Neural progenitor cell (in vitro differentiated cells): ENCODE measurements around the gene KREMEN2. TPM values are rescaled to one million over a fixed set of nuclear protein-coding genes. Genes with fewer than 3 reads are reported as not detected.

Experiments used
- DNase-seq: peaks from one replicate; pipeline ENCODE4 v3.0.0-alpha.2; 2016; ENCODE audit warnings: low spot score
- H2AFZ ChIP-seq: fragments of 200-600 bp; sonication (generic); replicated peaks from 2 replicates; pipeline ENCODE4 v1.6.1; 2016; ENCODE audit warnings: antibody characterized with exemption
- H3F3A ChIP-seq: fragments of 200-600 bp; sonication (generic); 2 replicates; pipeline ENCODE4 v1.6.1; 2016; ENCODE audit warnings: antibody characterized with exemption, low read depth
- H3K27ac ChIP-seq: fragments of 200-600 bp; sonication (generic); 2 replicates; pipeline ENCODE4 v1.5.1; 2016; ENCODE audit warnings: mild to moderate bottlenecking
- H3K27me3 ChIP-seq: fragments of 200-600 bp; sonication (generic); 2 replicates; pipeline ENCODE4 v1.6.1; 2016; ENCODE audit warnings: mild to moderate bottlenecking, moderate library complexity
- H3K36me3 ChIP-seq: fragments of 200-600 bp; sonication (generic); 2 replicates; pipeline ENCODE4 v1.5.1; 2016
- H3K4me1 ChIP-seq: fragments of 200-600 bp; sonication (generic); 2 replicates; pipeline ENCODE4 v1.6.1; 2016; ENCODE audit warnings: mixed run types
- H3K4me2 ChIP-seq: fragments of 200-600 bp; sonication (generic); 2 replicates; pipeline ENCODE4 v1.6.1; 2016
- H3K4me3 ChIP-seq: fragments of 200-600 bp; sonication (generic); 2 replicates; pipeline ENCODE4 v1.5.1; 2016
- H3K79me2 ChIP-seq: fragments of 200-600 bp; sonication (generic); 2 replicates; pipeline ENCODE4 v1.6.1; 2016; ENCODE audit warnings: low read depth
- H3K9ac ChIP-seq: fragments of 200-600 bp; sonication (generic); 2 replicates; pipeline ENCODE4 v1.6.1; 2016
- H3K9me3 ChIP-seq: fragments of 200-600 bp; sonication (generic); 2 replicates; pipeline ENCODE4 v1.5.1; 2016; ENCODE audit warnings: low read depth
- H4K20me1 ChIP-seq: fragments of 200-600 bp; sonication (generic); 2 replicates; pipeline ENCODE4 v1.6.1; 2016; ENCODE audit warnings: low read depth
- H3K27ac Mint-ChIP-seq: 3 replicates; pipeline ENCODE4 v1.8.0; 2021; ENCODE audit warnings: mixed read lengths
- H3K27me3 Mint-ChIP-seq: 2 replicates; pipeline ENCODE4 v1.8.0; 2022; ENCODE audit warnings: low read depth, mild to moderate bottlenecking, inconsistent platforms, moderate library complexity, mixed read lengths; ENCODE audit not compliant: insufficient read depth
- H3K36me3 Mint-ChIP-seq: 3 replicates; pipeline ENCODE4 v1.8.0; 2021; ENCODE audit warnings: mixed read lengths
- H3K4me1 Mint-ChIP-seq: 3 replicates; pipeline ENCODE4 v1.8.0; 2021; ENCODE audit warnings: mixed read lengths
- H3K4me3 Mint-ChIP-seq: 3 replicates; pipeline ENCODE4 v1.8.0; 2021; ENCODE audit warnings: mild to moderate bottlenecking, moderate library complexity, mixed read lengths
- H3K9me3 Mint-ChIP-seq: 3 replicates; pipeline ENCODE4 v1.8.0; 2020; ENCODE audit warnings: mixed read lengths
- EZH2 ChIP-seq: fragments of 200-600 bp; sonication (generic); IDR thresholded peaks from 2 replicates; pipeline ENCODE4 v1.6.1; 2017; ENCODE audit warnings: antibody characterized with exemption, mild to moderate bottlenecking, moderate library complexity
- EZH2phosphoT487 ChIP-seq: fragments of 200-600 bp; sonication (generic); IDR thresholded peaks from 2 replicates; pipeline ENCODE4 v1.6.1; 2017; ENCODE audit warnings: antibody characterized with exemption
- total RNA-seq: library from RNA; depleted of rRNA; stranded (reverse); fragments of >200 nt; gene quantifications from 2 replicates; pipeline ENCODE4 v1.2.3, GENCODE V29; 2015; ENCODE audit warnings: low replicate concordance
- TF ChIP-seq, protein P1 (sequence below): fragments of 200-600 bp; sonication (generic); IDR thresholded peaks from 2 replicates; pipeline ENCODE4 v1.5.1; 2017; ENCODE audit warnings: antibody characterized with exemption, mild to moderate bottlenecking

Gene KREMEN2
- total RNA-seq, 1 donor from 2014 or later, result 0.51 TPM

- peaks cover 10% of the 10 kb centered on the region for H3K27me3 ChIP-seq
- H3K36me3 ChIP-seq, result no peaks in the 10 kb centered on the region
- TF ChIP-seq EZH2 (no peak), EZH2phosphoT487 (no peak)
- TF ChIP-seq, protein P1, sequence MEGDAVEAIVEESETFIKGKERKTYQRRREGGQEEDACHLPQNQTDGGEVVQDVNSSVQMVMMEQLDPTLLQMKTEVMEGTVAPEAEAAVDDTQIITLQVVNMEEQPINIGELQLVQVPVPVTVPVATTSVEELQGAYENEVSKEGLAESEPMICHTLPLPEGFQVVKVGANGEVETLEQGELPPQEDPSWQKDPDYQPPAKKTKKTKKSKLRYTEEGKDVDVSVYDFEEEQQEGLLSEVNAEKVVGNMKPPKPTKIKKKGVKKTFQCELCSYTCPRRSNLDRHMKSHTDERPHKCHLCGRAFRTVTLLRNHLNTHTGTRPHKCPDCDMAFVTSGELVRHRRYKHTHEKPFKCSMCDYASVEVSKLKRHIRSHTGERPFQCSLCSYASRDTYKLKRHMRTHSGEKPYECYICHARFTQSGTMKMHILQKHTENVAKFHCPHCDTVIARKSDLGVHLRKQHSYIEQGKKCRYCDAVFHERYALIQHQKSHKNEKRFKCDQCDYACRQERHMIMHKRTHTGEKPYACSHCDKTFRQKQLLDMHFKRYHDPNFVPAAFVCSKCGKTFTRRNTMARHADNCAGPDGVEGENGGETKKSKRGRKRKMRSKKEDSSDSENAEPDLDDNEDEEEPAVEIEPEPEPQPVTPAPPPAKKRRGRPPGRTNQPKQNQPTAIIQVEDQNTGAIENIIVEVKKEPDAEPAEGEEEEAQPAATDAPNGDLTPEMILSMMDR, result no peak
- H3K9ac ChIP-seq, result no peak overlapping the region
- peaks cover 25% of the 10 kb centered on the region for H3F3A ChIP-seq
- no peaks in the 10 kb centered on the region for H3K79me2 ChIP-seq
- peaks cover 14% of the 10 kb centered on the region for H3K4me1 ChIP-seq
- no peaks in the 10 kb centered on the region for H3K9me3 Mint-ChIP-seq
- H3K27me3 Mint-ChIP-seq, result peaks cover 9% of the 10 kb centered on the region
- H3K9me3 ChIP-seq, result no peaks in the 10 kb centered on the region
- H2AFZ ChIP-seq, result no peak overlapping the region
- peaks cover 8% of the 10 kb centered on the region for H3K36me3 Mint-ChIP-seq
- no peaks in the 10 kb centered on the region for H4K20me1 ChIP-seq
- H3K4me2 ChIP-seq, result no peak overlapping the region
- no peak for DNase-seq
- no peak overlapping the region for H3K4me3 ChIP-seq
- no peak overlapping the region for H3K27ac ChIP-seq
- H3K27ac Mint-ChIP-seq, result no peak overlapping the region
- H3K4me3 Mint-ChIP-seq, result no peak overlapping the region
- H3K4me1 Mint-ChIP-seq, result peaks cover 21% of the 10 kb centered on the region
These were observed 40.6 kb upstream of the KREMEN2 start for GRCh38 chr16:2923481-2923880.

DNA sequence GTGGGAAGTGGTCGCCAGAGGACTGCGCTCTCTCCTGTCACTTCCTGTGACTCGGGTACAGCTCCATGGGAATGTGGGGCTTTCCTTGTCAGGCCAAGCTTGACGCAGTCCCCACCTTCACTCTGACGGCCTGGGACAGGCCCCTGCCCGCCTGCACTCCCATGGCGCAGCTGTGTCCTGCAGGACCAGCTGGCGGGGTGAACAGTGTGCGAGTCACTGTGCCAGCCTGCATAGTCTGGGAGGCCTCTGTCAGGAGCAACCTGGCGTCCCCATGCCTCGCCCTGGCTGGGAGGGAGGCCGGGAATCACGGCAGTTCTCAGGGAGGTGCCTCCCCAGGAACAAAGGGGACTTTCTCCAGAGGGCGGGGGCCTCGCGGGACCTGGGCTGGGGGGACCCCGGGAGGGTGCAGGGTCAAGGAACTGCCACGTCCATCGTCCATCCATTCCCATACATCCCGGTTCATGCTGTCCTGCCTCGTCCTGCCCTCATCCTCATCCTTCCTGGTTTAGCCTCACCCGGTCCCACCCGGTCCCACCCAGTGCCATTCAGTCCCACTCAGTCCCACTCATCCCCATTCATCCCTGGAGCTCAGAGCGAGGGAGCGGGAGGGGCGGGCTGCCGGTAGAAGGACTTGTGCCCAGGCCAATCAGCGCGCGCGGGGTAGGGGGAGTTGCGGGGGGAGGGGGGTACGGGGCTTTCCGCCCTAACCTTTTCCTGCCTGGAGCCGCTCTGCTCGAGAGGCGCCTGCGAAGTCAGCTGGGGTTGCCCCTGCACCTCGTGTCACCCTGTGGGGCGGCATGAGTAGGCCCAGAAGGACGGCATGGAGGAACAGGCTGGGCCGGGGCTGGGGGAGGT lies 38.9 kb upstream of the KREMEN2 start:
- peak; percentile 85 for DNase-seq
- Histone ChIP-seq H3F3A (peaks cover 24% of the 10 kb centered on the region), H2AFZ (peak overlapping the region; percentile 72), H3K36me3 (no peaks in the 10 kb centered on the region), H4K20me1 (no peaks in the 10 kb centered on the region), H3K4me3 (peak overlapping the region; percentile 36), H3K27me3 (peaks cover 10% of the 10 kb centered on the region), H3K4me2 (peak overlapping the region; percentile 79), H3K9me3 (no peaks in the 10 kb centered on the region), H3K27ac (no peak overlapping the region), H3K4me1 (peaks cover 19% of the 10 kb centered on the region), H3K9ac (no peak overlapping the region), H3K79me2 (no peaks in the 10 kb centered on the region)
- H3K27me3 Mint-ChIP-seq, result peaks cover 2% of the 10 kb centered on the region
- no peak for TF ChIP-seq EZH2phosphoT487
- TF ChIP-seq, protein P1, result no peak
- no peak for TF ChIP-seq EZH2
- H3K36me3 Mint-ChIP-seq, result peaks cover 5% of the 10 kb centered on the region
- H3K4me1 Mint-ChIP-seq, result peaks cover 23% of the 10 kb centered on the region
- H3K9me3 Mint-ChIP-seq, result no peaks in the 10 kb centered on the region
- H3K4me3 Mint-ChIP-seq, result no peak overlapping the region
- no peak overlapping the region for H3K27ac Mint-ChIP-seq

GRCh38 chr16:2925951-2926649 lies 38.0 kb upstream of the KREMEN2 start:
- no peak for DNase-seq
- Histone ChIP-seq H3K9ac (no peak overlapping the region), H4K20me1 (no peaks in the 10 kb centered on the region), H3K4me2 (peak overlapping the region; percentile 79), H3K79me2 (no peaks in the 10 kb centered on the region), H3K4me1 (peaks cover 19% of the 10 kb centered on the region), H3K27ac (no peak overlapping the region), H3K36me3 (no peaks in the 10 kb centered on the region), H3K4me3 (peak overlapping the region; percentile 36), H2AFZ (no peak overlapping the region), H3K27me3 (peaks cover 10% of the 10 kb centered on the region), H3F3A (peaks cover 21% of the 10 kb centered on the region), H3K9me3 (no peaks in the 10 kb centered on the region)
- TF ChIP-seq, protein P1, result no peak
- TF ChIP-seq EZH2, result no peak
- TF ChIP-seq EZH2phosphoT487, result no peak
- Mint-ChIP-seq H3K36me3 (peaks cover 5% of the 10 kb centered on the region), H3K4me1 (peaks cover 23% of the 10 kb centered on the region), H3K27ac (no peak overlapping the region), H3K27me3 (peaks cover 2% of the 10 kb centered on the region), H3K9me3 (no peaks in the 10 kb centered on the region), H3K4me3 (no peak overlapping the region)
